Activated CD4-positive, alpha-beta T cell treated with anti-CD3 and anti-CD28 coated beads, Interleukin-2, amount 50 U/mL, for 48 hours (primary cell): Measurements from ENCODE around the gene GADL1.
A peak's percentile ranks its signal among the peaks of the same experiment; 100 is the strongest.

Experiments
- DNase-seq, 2 experiments: peaks; one replicate each; pipeline ENCODE4 v3.0.0-alpha.2; 2020

The GADL1 gene, protein sequence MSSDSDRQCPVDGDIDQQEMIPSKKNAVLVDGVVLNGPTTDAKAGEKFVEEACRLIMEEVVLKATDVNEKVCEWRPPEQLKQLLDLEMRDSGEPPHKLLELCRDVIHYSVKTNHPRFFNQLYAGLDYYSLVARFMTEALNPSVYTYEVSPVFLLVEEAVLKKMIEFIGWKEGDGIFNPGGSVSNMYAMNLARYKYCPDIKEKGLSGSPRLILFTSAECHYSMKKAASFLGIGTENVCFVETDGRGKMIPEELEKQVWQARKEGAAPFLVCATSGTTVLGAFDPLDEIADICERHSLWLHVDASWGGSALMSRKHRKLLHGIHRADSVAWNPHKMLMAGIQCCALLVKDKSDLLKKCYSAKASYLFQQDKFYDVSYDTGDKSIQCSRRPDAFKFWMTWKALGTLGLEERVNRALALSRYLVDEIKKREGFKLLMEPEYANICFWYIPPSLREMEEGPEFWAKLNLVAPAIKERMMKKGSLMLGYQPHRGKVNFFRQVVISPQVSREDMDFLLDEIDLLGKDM

DNA sequence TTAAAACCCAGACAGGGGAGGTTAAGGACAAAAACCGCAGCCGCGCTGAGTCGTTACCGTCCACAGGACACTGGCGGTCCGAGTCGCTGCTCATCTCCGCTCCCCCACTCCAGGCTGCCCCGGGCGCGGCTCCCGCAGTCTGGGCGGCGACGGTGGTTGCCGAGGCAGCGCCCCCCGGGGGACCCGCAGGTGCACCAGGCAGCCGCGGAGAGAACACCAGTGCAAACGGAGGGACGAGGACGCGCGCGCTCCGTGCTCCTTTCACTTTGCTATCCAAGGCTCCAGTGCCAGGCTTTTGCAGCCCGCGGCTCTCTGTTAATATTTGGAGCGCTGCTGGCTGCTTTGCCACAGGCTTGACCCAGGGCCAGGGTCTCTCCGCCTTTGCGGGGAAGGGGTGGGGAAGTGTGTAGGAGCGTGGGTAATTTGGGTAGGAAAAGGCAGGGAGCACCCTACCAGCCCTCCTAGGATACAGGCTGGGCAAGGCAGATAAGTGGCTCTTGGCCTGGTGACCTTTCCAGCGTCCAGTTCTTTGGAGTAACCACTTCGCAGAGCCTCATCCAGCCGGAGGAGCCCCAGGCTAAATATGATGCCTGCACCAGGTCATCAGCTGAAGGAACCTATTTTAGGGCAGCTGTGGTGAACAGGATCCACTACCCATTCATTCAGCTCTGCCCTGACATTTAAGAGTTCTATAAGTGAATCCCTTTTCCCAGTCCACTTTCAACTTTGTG, at the start of gene GADL1:
TSS of gene GADL1 (minus strand) at position 141 of the 731 bp plus-strand sequence. CDS start at position 94, 47 bp downstream.
- peak; percentile 8 to 12 for DNase-seq

DNA sequence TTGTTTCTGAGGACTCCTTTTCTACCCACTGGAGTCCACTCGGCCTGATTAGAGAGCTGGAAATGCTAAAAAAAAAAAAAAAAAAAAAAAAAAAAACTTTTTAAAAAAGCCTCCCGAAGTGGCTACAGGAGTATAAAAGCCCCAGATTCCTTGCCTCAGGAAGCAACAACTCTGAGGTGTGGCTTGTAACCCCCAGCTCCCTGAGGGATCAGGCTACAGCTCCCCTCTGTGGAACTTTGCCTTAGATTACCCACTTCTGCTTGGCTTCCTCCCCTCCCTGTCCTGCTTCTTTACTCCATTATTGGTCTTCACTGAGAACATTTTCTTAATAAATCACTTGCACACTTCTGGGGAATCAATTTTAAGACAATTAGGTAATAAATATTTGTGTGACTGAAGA, 49.7 kb upstream of the GADL1 start:
- no peak for DNase-seq

DNA sequence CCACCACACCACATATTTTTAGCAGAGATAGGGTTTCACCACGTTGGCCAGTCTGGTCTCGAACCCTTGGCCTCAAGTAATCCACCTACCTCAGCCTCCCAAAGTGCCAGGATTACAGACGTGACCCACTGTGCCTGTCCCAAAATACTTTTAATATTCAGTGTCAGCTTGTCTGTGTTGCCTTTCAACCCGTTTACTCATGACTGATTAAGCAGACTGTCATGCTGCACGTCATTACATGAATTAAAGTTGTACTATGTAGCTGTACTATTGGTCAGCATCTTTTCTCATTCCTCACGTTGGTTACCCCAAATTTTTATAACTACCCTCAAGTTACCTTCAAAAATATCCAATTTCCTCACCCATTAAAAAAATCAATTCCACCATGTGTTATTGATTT, 48.7 kb upstream of the GADL1 start:
- no peak for DNase-seq

DNA sequence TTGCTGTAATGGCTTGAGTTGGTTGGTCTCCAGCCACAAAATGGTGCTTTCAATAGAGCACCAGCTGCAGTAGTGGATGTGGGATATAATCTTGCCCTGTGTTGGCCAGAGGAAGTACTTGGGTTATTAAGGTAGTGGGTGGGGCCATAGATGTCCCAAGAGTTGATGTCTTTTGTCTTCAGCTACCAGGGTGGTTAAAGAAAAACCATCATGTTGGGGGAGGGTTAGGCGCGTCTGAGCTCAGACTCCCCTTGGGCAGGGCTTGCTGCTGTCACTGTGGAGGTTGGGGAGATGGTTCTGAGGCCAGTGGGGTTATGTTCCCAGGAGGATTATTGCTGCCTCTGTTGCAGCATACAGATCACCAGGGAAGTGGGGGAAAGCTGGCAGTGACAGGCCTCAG, 46.9 kb upstream of the GADL1 start:
- no peak for DNase-seq

DNA sequence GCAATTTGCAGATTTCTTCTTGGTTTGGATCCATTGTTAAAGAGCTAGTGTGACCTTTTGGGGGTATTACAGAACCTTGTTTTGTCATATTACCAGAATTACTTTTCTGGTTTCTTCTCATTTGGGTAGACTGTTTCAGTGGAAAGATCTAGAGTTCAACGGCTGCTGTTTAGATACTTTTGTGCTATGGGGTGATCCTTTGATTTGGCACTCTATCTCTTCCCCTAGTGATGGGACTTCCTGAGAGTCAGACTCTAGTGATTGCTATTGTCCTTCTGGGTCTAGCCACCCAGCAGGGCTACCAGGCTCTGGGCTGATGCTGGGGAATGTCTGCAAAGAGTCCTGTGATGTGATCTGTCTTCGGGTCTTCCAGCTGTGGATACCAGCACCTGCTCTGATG, 46.3 kb upstream of the GADL1 start:
- no peak for DNase-seq

DNA sequence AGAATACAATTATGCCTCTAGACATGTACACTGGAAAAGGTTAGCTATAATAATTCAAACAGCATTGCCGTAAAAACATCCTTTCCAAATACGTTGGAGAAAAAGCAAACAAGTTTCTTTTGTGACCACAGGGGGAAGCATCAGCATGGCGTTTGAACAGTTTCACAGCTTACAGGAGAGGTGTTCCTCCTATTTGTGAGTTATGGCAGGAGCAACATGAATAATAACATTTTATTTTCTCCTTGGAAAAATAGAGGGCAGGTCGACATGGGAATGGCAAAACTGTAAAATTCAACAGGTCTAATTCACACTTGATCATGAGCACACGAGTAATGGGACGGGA, 39.7 kb upstream of the GADL1 start:
- DNase-seq = no peak

DNA sequence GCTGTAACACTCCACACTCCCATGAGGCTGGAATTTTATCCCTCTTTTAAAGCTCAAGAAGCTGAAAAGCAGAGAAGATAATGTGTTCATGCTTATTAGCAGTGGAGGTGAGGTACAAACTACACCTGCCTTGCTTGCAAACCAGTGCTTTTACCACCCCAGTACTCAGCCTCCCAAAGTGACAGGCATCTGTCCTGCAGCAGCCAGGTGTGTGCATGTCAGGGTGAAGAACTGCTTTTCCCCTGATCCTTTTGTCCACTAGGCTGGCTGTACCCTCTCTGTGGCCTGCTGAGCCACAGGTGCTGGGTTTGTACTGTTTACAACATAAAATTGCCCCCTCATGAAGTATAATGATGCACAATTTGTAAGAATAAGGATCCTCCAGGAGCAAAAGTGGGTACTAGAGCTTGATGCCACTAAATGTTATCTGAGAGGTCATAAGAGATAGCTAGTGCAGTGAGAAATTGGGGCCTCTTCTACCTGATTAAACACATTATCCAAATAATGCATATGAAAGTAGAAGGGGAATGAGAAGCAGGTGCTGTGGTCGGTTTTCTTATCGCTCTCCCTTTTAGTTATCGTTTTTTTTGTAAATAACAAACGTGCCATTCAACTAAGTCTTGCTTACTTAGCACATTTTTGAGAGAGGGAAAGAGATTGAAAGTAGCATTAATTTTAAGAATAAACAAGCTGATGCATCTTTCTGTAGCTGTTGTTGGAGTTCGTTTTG, 39.2 kb upstream of the GADL1 start:
- DNase-seq = no peak

DNA sequence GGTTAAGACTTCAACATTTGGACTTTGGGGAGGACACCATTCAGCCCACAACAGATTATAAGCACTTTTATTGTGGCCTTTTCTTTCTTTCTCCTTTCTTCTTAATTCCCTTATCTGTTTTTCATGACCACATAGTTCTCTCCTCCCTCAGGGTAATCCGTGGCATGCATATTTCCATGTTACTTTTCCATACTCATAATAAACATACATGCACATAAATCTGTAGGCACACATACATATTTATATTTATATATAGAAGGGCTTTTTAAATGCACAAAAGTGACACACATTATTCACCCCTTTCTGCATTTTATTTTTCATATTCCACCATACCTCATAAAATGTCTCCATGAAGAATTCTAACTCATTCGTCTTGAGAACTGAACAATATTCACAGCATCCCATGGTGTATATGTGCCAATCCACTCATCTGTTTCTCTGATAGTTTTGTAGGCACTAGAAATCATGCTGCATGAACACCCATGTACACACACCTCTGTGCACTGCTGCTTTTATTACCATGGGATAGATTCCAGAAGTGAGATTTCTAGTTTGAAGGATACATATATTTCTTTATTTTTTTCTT, 38.1 kb upstream of the GADL1 start:
- DNase-seq = no peak

DNA sequence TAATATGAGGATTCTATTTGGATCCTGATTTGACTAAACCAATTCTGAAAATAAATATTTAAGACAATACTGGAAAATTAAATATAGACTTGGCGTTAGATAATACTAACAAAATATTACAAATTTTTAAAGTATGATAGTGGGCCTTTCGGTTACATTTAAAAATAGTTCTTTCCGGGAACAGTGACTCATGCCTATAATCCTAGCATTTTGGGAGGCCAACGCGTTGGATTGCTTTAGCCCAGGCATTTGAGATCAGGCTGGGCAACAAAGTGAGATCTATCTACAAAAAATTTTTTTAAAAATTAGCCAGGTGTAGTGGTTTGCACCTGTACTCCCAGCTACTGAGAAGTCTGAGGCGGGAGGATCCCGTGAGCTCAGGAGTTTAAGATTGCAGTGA, 30.3 kb upstream of the GADL1 start:
- no peak for DNase-seq

DNA sequence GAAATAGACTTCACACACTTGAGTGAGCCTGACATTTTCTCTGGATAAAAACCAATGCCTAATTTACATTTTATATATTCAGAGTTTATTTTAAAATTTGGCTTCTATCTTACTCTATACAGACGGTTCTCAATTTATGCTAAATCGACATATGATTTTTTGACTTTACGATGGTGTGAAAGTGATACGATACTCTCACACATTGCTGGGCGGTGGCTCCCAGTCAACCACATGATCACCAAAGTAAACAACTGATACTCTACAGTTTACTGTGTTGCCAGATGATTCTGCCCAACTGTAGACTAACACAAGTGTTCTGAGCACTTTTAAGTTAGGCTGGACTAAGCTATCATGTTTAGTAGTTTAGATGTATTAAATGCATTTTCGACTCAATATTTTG, 25.1 kb upstream of the GADL1 start:
- no peak for DNase-seq

DNA sequence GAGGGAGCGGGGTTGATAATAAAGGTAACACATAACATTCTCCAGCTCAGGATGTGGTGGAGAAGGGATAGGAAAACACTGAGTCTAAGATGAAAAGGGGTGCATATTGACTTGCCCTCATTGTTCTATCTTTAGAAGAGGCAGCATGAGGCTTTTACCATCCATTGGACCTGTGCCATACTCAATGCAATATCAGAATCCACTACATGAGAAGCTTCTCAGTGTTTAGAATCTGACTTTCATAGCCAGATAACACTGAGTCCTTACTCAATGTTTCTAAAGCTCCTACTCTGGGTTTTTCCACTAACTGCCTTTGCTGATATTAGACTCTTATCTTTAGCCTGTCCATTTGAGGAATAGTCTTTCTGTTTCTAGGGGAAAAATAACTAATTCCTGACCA, 24.3 kb upstream of the GADL1 start:
- no peak for DNase-seq

DNA sequence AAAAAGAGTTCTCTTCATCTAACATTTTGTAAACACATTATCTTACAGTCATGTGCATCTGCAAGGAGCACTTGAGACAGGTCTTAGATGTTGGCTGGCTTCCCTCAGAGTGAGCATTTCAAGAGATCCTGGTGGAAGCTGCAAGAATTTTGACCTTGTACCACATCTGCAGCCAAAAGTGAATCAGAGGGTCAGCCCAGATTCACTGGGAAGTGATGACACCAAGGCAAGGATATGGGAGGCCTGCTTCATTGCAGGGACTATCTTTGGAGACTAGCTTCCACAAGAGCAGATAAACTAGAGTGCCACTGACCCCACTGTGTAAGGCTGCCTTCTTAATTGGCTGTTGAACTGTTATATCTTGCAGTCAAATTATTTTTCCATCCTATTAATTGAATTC, 21.3 kb upstream of the GADL1 start:
- DNase-seq = no peak

DNA sequence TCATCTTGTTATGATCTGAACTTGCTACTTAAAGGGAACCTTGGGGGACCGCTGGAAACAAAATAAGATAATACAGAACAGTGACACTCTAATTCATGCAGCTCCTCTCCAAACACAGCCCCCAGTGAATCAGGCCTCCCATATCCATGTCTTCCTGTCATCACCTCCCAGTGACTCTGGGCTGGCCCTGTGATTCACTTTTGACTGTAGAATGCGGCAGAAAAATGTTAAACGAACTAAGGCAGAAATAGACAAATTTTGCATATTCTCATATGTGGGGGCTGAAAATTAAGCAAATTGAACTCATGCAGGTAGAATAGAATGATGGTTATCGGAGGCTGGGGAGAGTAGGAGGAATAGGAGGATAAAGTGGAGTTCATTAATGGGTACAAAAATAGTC, 20.2 kb upstream of the GADL1 start:
- DNase-seq = no peak

DNA sequence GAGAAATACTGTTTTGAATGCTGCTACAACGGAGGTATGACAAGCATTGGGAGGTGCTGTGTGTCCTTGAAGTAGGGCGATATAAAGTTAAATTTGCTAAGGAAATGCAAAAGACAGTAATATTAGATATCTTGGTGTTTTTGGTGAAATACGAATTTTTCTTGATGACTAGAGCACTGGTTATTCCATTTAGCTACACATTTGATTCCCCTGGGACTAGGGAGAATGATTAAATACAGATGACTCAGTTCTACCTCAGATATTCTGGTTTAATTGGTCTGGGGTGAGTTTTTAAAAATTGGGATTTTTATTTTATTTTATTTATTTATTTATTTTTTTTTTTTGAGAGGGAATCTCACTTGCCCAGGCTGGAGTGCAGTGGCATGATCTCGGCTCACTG, 18.7 kb upstream of the GADL1 start:
- no peak for DNase-seq

DNA sequence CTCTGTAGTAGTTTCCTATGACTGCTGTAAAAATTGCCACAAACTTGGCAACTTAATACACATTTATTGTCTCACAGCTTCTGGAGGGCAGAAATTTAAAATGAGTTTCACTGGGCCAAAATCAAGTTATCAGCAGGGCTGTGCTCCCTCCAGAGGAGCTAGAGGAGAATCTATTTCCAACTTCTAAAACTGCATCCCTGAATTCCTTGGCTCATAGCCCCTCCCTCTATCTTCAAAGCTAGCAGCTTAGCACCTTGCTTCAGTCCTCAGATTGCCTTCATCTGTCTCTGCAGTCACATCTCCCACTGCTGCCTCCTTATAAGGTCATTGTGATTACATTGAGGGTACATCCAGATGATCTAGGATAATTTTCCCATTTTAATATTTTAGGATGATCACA, 17.8 kb upstream of the GADL1 start:
- no peak for DNase-seq

DNA sequence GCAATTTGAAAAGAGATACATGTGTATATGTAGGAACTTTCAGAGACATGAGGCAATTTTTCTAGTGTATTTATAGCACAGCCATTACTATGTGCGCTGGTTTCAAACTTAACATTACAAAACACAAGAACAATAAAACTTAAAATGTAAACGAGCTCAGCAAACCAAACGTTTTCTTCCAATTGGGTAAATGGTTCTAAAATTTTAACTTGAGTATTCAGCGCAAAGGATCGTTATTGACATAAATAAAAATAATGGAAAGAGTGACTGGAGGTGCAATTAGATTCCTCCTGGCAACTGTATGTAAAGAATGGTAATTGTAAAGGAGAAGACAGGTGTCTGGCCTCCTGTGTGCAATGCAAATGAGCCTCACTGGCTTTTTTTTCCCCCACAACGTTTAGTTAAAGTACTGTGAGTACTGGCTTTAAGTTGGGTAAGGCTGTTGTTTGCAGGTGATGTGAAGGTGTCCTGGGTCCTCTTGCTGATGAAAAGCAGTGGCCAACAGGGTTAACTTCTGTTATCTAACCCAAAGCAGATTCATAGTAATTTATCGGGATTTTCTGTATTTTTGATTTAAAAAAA, 14.1 kb upstream of the GADL1 start:
- no peak for DNase-seq

DNA sequence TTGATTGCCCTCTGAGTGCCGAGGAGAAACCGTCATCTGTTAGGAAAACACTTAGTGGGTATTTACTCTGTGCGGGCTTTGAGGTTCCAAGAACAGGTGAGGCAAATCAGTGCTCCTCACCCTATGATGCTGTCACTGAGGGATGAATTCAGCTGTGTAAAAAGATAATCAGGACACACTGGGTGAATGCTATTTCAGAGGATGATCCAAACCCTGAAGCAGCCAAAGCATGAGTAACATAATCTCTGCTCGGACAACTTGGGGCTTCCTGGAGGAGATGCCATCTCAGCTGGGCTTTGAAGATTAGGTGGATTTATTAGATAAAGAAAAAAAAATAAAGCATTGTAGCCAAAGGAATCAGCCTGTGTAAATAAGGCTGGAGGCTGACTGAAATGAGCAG, 10.5 kb upstream of the GADL1 start:
- DNase-seq = no peak

DNA sequence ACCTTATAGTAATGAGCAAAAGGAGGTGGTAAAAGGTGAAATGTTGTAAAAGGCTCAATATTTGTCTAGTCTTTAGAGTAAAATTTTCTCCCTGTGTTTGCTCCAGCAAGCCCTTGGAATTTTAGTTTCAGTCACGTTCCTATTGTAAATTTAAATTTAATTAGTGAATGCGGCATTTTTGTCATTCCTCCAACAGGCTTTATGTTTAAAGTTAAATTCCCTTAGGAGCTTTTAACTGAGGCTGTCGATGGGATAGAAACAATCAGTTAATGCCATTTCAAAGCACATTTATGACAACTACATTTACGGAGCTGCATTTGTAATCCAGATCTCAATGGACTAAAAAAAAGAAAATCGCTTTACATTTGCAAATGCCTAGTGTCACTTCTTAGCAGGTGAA, 868 bp upstream of the GADL1 start:
- no peak for DNase-seq

DNA sequence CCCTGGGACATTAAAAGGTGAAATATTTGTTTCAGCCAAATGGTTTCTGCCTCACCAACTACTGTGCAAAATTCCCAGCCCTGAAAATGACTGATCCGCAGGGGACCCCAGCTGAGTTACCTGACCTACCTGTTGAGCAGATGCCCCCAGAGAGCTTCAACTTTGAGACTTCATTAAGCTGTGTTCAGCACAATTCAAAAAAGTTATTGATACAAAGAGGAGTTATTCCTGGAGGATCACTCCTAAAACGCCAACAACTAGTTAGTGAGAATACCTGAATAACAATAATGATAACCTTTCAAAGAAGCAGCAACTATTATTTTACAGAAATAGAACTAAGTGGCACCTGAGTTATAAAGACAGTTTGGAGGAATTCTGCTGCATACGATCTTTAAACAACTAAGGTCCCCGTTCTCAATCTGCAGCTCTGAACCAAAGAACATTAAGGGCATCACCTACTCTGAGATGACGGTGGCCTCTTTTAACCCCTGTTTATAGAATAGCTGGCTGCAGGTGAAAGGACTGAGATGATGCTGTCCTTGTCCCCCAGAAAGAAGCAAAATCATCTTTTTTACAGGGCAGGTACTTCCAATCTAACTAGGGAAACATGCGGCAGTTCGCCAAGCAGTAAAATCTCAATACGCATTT, 659 bp downstream of the GADL1 start:
- no peak for DNase-seq

DNA sequence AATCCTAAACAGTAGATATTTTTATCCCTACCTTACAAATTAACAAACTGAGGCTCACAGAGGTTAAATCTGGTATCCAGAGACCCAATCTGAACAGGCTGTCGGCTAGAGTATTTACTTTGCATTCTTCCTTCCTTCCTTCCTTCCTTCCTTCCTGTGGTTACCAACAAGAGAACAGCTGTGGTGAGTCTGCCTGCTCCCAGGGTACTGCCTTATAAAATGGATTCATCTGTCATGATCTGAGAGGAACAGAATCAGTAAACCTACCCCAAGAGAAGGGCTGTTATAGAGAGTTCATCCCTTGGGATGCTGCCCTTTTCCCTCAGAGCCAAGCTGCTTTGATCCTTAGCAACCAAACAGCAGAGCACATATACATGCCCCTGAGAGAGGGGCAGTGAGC, 3.6 kb downstream of the GADL1 start:
- DNase-seq = no peak

DNA sequence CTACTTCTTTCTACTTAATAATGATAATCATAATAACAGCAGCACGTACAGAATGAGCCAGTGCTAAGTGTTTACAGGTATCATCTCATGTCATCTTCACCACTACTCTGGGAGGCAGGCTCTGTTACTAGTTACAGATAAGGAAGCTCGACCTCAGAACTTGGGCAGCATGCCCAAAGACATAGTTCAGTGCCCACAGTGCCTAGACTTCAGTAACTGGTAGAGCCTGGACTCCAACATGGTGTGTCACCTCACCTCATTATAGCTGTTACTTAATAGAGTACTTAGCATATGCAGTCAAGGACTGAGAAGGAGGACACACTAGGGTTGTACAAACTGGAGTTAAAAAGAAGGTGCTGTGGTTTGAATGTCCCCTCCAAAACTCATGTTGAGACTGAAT, 7.6 kb downstream of the GADL1 start:
- DNase-seq = no peak

DNA sequence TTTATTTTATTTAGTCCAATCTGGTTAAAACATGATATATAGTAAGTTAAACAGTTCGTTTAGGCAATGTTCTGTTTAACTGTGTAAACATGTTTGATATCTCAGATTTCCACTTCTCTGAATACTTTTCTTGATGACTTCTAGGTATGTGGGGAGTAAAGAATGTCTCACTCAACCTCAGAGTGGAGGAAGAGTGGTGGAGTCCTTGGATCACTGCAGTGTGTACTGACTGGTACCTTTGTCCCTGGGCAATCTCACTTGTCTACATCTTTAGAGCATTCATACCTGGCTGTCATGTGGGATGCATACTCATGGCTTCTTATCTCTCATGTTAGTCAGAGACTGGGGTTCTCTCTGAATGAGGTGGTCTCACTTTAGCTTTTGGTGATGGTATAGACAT, 15.6 kb downstream of the GADL1 start:
- no peak for DNase-seq

DNA sequence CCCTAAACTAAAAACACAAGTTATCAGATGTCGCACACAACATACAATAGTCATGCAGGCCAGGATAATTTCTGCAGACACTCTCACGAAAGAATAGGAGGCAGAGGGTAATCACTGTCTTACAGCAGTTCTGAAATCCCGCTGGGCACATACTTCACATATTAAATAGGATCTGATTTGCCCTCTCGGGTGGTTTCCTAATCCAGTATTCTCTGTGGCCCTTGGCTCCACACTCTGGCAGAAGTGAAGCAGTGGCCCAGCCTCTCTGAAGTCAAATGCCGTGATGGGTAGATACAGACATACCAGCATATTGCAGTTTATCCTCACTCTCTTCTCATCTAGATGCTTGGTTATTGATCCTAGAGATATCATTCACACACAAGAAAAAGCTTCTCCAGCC, 19.0 kb downstream of the GADL1 start:
- no peak for DNase-seq
